ENCODE measurements around the gene ARID4B. TPM values are rescaled to one million over a fixed set of nuclear protein-coding genes. Genes with fewer than 3 reads are reported as not detected.

Gene ARID4B
- total and polyA plus RNA-seq, 2 of the 13 experiments (the other 11 are each of a cell fraction or from before 2014, with no cell fraction given) = 9.7 to 24.6 TPM

DNA sequence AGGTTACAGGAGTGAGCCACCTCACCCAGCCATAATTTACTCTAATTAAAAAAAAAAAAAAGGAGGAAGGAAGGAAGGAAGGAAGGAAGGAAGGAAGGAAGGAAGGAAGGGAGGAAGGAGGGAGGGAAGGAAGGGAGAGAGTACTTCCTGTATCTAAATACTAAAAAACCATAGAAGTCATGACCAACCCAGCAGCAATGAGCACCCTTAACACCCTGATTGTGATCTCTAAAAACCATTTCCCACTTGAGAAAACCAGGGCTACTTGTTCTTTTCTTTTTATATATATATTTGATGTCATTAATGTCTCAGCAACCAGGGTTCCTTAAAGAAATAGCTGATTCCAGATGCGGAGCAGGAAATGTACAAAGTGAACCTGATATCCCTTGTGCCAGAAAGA lies 31.2 kb downstream of the ARID4B start:
- no peak for FAIRE-seq
- Histone ChIP-seq H3K4me2 (ENCODE audit: low read depth, low read length) (peak overlapping the region; percentile 23; the same call in 1 of the 2 replicates), H3K9ac (ENCODE audit: insufficient read depth, low read depth, low read length) (no peak overlapping the region), H3K9me3 (ENCODE audit: low read length) (no peaks in the 10 kb centered on the region), H3K36me3 (replicated peaks in 1 of 2; ENCODE audit: control insufficient read depth in 1 of 2, insufficient read depth in 2 of 2, low read length in 2 of 2) (no peaks in the 10 kb centered on the region), H3K27ac (ENCODE audit: extremely low read length, insufficient read depth, low read length) (peak overlapping the region; percentile 57), H3K79me2 (ENCODE audit: insufficient read depth, low read length) (peaks cover 91% of the 10 kb centered on the region), H2AFZ (ENCODE audit: low read length) (no peak overlapping the region), H4K20me1 (ENCODE audit: insufficient read depth, low read length) (peaks cover 35% of the 10 kb centered on the region), H3K4me1 (ENCODE audit: insufficient read depth, low read length) (peaks cover 72% of the 10 kb centered on the region), H3K27me3 (ENCODE audit: control insufficient read depth in 1 of 2, insufficient read depth in 2 of 2, low read length in 2 of 2) (no peaks in the 10 kb centered on the region), H3K4me3 (replicated peaks in 1 of 3; ENCODE audit: insufficient read depth in 1 of 3, low read depth in 2 of 3, low read length in 3 of 3) (no peak overlapping the region)
- TF ChIP-seq ZNF709 (CRISPR knock-in tag; IDR thresholded peaks at IDR 0.05) = no peak
- peak; percentile 66 for TF ChIP-seq ZNF605 (CRISPR knock-in tag; IDR thresholded peaks at IDR 0.05)
- TF ChIP-seq HNRNPK (IDR thresholded peaks at IDR 0.05; ENCODE audit: low read depth, low read length, poor library complexity, severe bottlenecking) = peak; percentile 39
- ChIA-PET POLR2A (interaction anchor here (1.5 kb wide), 2 partner anchors 9 to 32 kb away, joined by 3 to 11 read pairs; partner anchors contain the start of genes ARID4B and GGPS1), CTCF (ENCODE audit: low intra/inter-chr PET ratio, low total read pairs) (no interaction called here)
- intact Hi-C loops (cut with micrococcal nuclease; ENCODE audit: unreplicated experiment) = no loop called here
- no peak for DNase-seq (ENCODE audit: low spot score)
- no peak for ATAC-seq
- no TSS peak for BruUV-seq (replicated peaks)
- in situ Hi-C loops (cut with HindIII; ENCODE audit: extremely low pct_ligation_motif_present, low pct_unique_long_range_greater_than_20kb) = no loop called here
- WGBS (ENCODE audit: low lambda C conversion rate) = 100% methylated on average over 1 of the region's 1 CpG

DNA sequence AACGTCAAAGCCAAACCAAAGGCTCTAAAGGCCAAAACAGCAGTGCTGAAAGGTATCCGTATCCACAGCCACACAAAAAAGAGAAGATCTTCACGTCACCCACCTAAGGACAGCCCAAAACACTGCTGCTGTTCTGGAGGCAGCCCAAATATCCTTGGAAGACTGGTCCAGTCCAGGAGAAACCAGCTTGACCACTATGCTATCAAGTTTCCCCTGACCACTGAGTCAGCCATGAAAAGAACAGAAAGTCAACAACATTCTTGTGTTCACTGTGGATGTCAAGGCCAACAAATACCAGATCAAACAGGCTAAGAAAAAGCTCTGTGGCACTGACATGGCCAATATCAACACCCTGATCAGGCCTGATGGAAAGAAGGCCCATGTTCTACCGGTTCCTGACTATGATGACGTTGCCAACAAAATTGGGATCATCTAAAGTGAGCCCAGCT lies 32.1 kb downstream of the ARID4B start:
- H4K20me1 ChIP-seq (ENCODE audit: insufficient read depth, low read length) = peaks cover 36% of the 10 kb centered on the region
- ATAC-seq (peak; percentile 97), FAIRE-seq (peak; percentile 85), DNase-seq (ENCODE audit: low spot score) (peak; percentile 92)
- ChIA-PET CTCF (ENCODE audit: low intra/inter-chr PET ratio, low total read pairs) (no interaction called here), POLR2A (interaction anchor here (1.1 to 1.5 kb wide), 3 partner anchors 8 to 121 kb away, joined by 3 to 11 read pairs (median 4); partner anchors contain the start of genes ARID4B and GGPS1)
- H3K27ac ChIP-seq (ENCODE audit: extremely low read length, insufficient read depth, low read length) = peak overlapping the region; percentile 57
- no peak overlapping the region for H3K9ac ChIP-seq (ENCODE audit: insufficient read depth, low read depth, low read length)
- 28% methylated on average over 5 of the region's 5 CpGs for WGBS (ENCODE audit: low lambda C conversion rate)
- in situ Hi-C loops (cut with HindIII; ENCODE audit: extremely low pct_ligation_motif_present, low pct_unique_long_range_greater_than_20kb) (no loop called here), intact Hi-C loops (cut with micrococcal nuclease; ENCODE audit: unreplicated experiment) (no loop called here)
- no TSS peak for BruUV-seq (replicated peaks)
- H3K36me3 ChIP-seq (replicated peaks in 1 of 2; ENCODE audit: control insufficient read depth in 1 of 2, insufficient read depth in 2 of 2, low read length in 2 of 2) = no peaks in the 10 kb centered on the region
- peaks cover 71% of the 10 kb centered on the region for H3K4me1 ChIP-seq (ENCODE audit: insufficient read depth, low read length)
- H2AFZ ChIP-seq (ENCODE audit: low read length) = no peak overlapping the region
- H3K9me3 ChIP-seq (ENCODE audit: low read length) = no peaks in the 10 kb centered on the region
- H3K27me3 ChIP-seq (ENCODE audit: control insufficient read depth in 1 of 2, insufficient read depth in 2 of 2, low read length in 2 of 2) = no peaks in the 10 kb centered on the region
- H3K4me3 ChIP-seq (replicated peaks in 1 of 3; ENCODE audit: insufficient read depth in 1 of 3, low read depth in 2 of 3, low read length in 3 of 3) = no peak overlapping the region
- peak overlapping the region; percentile 54 for H3K4me2 ChIP-seq (ENCODE audit: low read depth, low read length)
- peaks cover 90% of the 10 kb centered on the region for H3K79me2 ChIP-seq (ENCODE audit: insufficient read depth, low read length)
- TF ChIP-seq ARNT2 (CRISPR knock-in tag; IDR thresholded peaks at IDR 0.05; ENCODE audit: low read depth) (no peak), ELF4 (CRISPR knock-in tag; IDR thresholded peaks at IDR 0.05; ENCODE audit: borderline replicate concordance) (no peak), GATAD1 (CRISPR knock-in tag; IDR thresholded peaks at IDR 0.05) (0 out of 2 replicates have a peak, but pooled peaks have one; percentile 35), ONECUT2 (CRISPR knock-in tag; IDR thresholded peaks at IDR 0.05) (no peak), GZF1 (CRISPR knock-in tag; IDR thresholded peaks at IDR 0.05) (no peak), SOX5 (CRISPR knock-in tag; IDR thresholded peaks at IDR 0.05; ENCODE audit: borderline replicate concordance) (peak; percentile 90), REST (IDR thresholded peaks at IDR 0.05; ENCODE audit: borderline replicate concordance in 1 of 2, low read depth in 1 of 2, low read length in 2 of 2) (no peak), KDM2A (CRISPR knock-in tag; IDR thresholded peaks at IDR 0.05; ENCODE audit: borderline replicate concordance, low read depth) (no peak), NFE2 (CRISPR knock-in tag; IDR thresholded peaks at IDR 0.05) (no peak), ZNF207 (IDR thresholded peaks at IDR 0.05; ENCODE audit: borderline replicate concordance) (no peak)
- TF ChIP-seq, protein P1, sequence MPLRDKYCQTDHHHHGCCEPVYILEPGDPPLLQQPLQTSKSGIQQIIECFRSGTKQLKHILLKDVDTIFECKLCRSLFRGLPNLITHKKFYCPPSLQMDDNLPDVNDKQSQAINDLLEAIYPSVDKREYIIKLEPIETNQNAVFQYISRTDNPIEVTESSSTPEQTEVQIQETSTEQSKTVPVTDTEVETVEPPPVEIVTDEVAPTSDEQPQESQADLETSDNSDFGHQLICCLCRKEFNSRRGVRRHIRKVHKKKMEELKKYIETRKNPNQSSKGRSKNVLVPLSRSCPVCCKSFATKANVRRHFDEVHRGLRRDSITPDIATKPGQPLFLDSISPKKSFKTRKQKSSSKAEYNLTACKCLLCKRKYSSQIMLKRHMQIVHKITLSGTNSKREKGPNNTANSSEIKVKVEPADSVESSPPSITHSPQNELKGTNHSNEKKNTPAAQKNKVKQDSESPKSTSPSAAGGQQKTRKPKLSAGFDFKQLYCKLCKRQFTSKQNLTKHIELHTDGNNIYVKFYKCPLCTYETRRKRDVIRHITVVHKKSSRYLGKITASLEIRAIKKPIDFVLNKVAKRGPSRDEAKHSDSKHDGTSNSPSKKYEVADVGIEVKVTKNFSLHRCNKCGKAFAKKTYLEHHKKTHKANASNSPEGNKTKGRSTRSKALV (CRISPR knock-in tag; IDR thresholded peaks at IDR 0.05) = no peak

Data from HepG2 (cell line).